Osteoblast (primary cell): ENCODE results near the gene NHP2. TPM values are rescaled to one million over a fixed set of nuclear protein-coding genes. Genes with fewer than 3 reads are reported as not detected.

Experiments
- DNase-seq: peaks from one replicate; pipeline ENCODE4 v3.0.0; 2011; ENCODE audit warnings: low spot score, mixed read lengths; ENCODE audit not compliant: insufficient read length; ENCODE audit errors: missing footprints
- H2AFZ ChIP-seq: 2 replicates; pipeline ENCODE4 v1.6.0; 2011; ENCODE audit warnings: mild to moderate bottlenecking, low read length
- H3K27ac ChIP-seq: 2 replicates; pipeline ENCODE4 v1.5.1; 2011; ENCODE audit warnings: mild to moderate bottlenecking, low read depth, low read length, moderate library complexity
- H3K27me3 ChIP-seq: 2 replicates; pipeline ENCODE4 v1.6.0; 2012; ENCODE audit warnings: mild to moderate bottlenecking, control low read depth, inconsistent platforms, low read length, moderate library complexity; ENCODE audit not compliant: insufficient read depth
- H3K36me3 ChIP-seq: 2 replicates; pipeline ENCODE4 v1.5.1; 2011; ENCODE audit warnings: mild to moderate bottlenecking, low read length, control low read depth, moderate library complexity; ENCODE audit not compliant: insufficient read depth
- H3K4me1 ChIP-seq: 2 replicates; pipeline ENCODE4 v1.5.1; 2011; ENCODE audit warnings: mild to moderate bottlenecking, low read length, control low read depth, moderate library complexity; ENCODE audit not compliant: insufficient read depth
- H3K4me2 ChIP-seq: 2 replicates; pipeline ENCODE4 v1.6.0; 2011; ENCODE audit warnings: mild to moderate bottlenecking, low read length; ENCODE audit not compliant: insufficient read depth
- H3K4me3 ChIP-seq: fragments of 200-600 bp; sonication (generic); 3 replicates; pipeline ENCODE4 v1.5.1; 2012; ENCODE audit warnings: mild to moderate bottlenecking, low read length, inconsistent platforms; ENCODE audit not compliant: insufficient read depth
- H3K79me2 ChIP-seq: 2 replicates; pipeline ENCODE4 v1.6.0; 2012; ENCODE audit warnings: mild to moderate bottlenecking, low read length, control low read depth, inconsistent platforms; ENCODE audit not compliant: insufficient read depth
- H3K9me3 ChIP-seq: 2 replicates; pipeline ENCODE4 v1.5.1; 2011; ENCODE audit warnings: low read depth, low read length, control low read depth
- H4K20me1 ChIP-seq: 2 replicates; pipeline ENCODE4 v1.6.0; 2012; ENCODE audit warnings: mild to moderate bottlenecking, low read length, control low read depth; ENCODE audit not compliant: insufficient read depth
- CTCF ChIP-seq: IDR thresholded peaks from 2 replicates; pipeline ENCODE4 v1.5.1; 2011; ENCODE audit warnings: mild to moderate bottlenecking, low read depth, low read length, moderate library complexity; ENCODE audit errors: extremely low read depth
- total RNA-seq: library from RNA; depleted of rRNA; stranded (reverse); fragments of >200 nt; gene quantifications from 2 replicates; pipeline ENCODE4 v1.2.3, GENCODE V29; 2012

NHP2 gene
- total RNA-seq, 1 donor, result 66.2 TPM

- no peak overlapping the region for H2AFZ ChIP-seq
- no peaks in the 10 kb centered on the region for H4K20me1 ChIP-seq
- no peak for TF ChIP-seq CTCF
- H3K27ac ChIP-seq, result no peak overlapping the region
- H3K9me3 ChIP-seq, result peaks cover 2% of the 10 kb centered on the region
- DNase-seq, result peak; percentile 58
- no peaks in the 10 kb centered on the region for H3K36me3 ChIP-seq
- no peaks in the 10 kb centered on the region for H3K4me1 ChIP-seq
- H3K79me2 ChIP-seq, result no peaks in the 10 kb centered on the region
- no peak overlapping the region for H3K4me3 ChIP-seq
- no peak overlapping the region for H3K4me2 ChIP-seq
- H3K27me3 ChIP-seq, result peaks cover 44% of the 10 kb centered on the region
Observed at GRCh38 chr5:178116143-178116885, 37.4 kb downstream of the NHP2 start.

GRCh38 chr5:178115814-178116142 is 37.9 kb downstream of the NHP2 start:
- H3K27ac ChIP-seq, result no peak overlapping the region
- no peak for TF ChIP-seq CTCF
- H2AFZ ChIP-seq, result no peak overlapping the region
- H3K4me3 ChIP-seq, result no peak overlapping the region
- H4K20me1 ChIP-seq, result no peaks in the 10 kb centered on the region
- peaks cover 2% of the 10 kb centered on the region for H3K9me3 ChIP-seq
- no peaks in the 10 kb centered on the region for H3K36me3 ChIP-seq
- H3K27me3 ChIP-seq, result peaks cover 44% of the 10 kb centered on the region
- H3K4me1 ChIP-seq, result no peaks in the 10 kb centered on the region
- peak; percentile 74 for DNase-seq
- H3K79me2 ChIP-seq, result no peaks in the 10 kb centered on the region
- H3K4me2 ChIP-seq, result no peak overlapping the region

- Histone ChIP-seq H3K4me2 (no peak overlapping the region), H3K4me1 (no peaks in the 10 kb centered on the region), H3K4me3 (no peak overlapping the region), H2AFZ (no peak overlapping the region), H4K20me1 (no peaks in the 10 kb centered on the region), H3K9me3 (peaks cover 2% of the 10 kb centered on the region), H3K36me3 (no peaks in the 10 kb centered on the region), H3K27ac (no peak overlapping the region), H3K79me2 (no peaks in the 10 kb centered on the region), H3K27me3 (peaks cover 44% of the 10 kb centered on the region)
- no peak for TF ChIP-seq CTCF
- peak; percentile 86 for DNase-seq
Observed at GRCh38 chr5:178115136-178115813, 38.4 kb downstream of the NHP2 start.

- H3K36me3 ChIP-seq, result no peaks in the 10 kb centered on the region
- no peak overlapping the region for H3K4me2 ChIP-seq
- peaks cover 44% of the 10 kb centered on the region for H3K27me3 ChIP-seq
- H4K20me1 ChIP-seq, result no peaks in the 10 kb centered on the region
- H3K27ac ChIP-seq, result no peak overlapping the region
- H2AFZ ChIP-seq, result no peak overlapping the region
- no peaks in the 10 kb centered on the region for H3K79me2 ChIP-seq
- DNase-seq, result peak; percentile 75
- no peaks in the 10 kb centered on the region for H3K4me1 ChIP-seq
- H3K4me3 ChIP-seq, result no peak overlapping the region
- H3K9me3 ChIP-seq, result peaks cover 2% of the 10 kb centered on the region
- no peak for TF ChIP-seq CTCF
Observed at GRCh38 chr5:178114325-178115135, 39.2 kb downstream of the NHP2 start.
